Measurements from ENCODE around the gene PKN2.

DNA sequence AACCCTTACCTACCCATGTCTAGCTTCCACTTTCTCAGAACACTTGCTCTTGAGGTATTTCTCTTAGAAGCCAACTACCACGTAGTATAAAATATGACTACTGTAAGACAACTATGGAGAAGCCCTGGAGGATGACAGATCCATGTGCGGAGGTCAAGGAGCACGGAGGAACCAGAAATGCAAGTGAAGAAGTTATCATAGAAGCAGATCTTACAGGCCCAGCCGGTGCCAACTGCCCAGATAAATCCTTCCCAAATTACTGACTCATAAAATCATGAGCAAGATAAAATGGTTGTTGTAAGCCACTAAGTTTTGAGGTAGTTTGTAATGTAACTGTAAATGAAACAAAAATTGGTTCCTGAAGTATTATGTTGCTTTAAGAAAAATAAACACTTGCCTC, 194.7 kb downstream of the PKN2 start:
- TF ChIP-seq, protein P1, sequence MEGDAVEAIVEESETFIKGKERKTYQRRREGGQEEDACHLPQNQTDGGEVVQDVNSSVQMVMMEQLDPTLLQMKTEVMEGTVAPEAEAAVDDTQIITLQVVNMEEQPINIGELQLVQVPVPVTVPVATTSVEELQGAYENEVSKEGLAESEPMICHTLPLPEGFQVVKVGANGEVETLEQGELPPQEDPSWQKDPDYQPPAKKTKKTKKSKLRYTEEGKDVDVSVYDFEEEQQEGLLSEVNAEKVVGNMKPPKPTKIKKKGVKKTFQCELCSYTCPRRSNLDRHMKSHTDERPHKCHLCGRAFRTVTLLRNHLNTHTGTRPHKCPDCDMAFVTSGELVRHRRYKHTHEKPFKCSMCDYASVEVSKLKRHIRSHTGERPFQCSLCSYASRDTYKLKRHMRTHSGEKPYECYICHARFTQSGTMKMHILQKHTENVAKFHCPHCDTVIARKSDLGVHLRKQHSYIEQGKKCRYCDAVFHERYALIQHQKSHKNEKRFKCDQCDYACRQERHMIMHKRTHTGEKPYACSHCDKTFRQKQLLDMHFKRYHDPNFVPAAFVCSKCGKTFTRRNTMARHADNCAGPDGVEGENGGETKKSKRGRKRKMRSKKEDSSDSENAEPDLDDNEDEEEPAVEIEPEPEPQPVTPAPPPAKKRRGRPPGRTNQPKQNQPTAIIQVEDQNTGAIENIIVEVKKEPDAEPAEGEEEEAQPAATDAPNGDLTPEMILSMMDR (IDR thresholded peaks at IDR 0.05; ENCODE audit: low read depth, low read length), result no peak
- TF ChIP-seq, protein P2, sequence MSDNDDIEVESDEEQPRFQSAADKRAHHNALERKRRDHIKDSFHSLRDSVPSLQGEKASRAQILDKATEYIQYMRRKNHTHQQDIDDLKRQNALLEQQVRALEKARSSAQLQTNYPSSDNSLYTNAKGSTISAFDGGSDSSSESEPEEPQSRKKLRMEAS (IDR thresholded peaks at IDR 0.05; ENCODE audit: low read depth, low read length), result no peak
- TF ChIP-seq POLR2A (IDR thresholded peaks at IDR 0.05; ENCODE audit: extremely low read depth, insufficient read length) (no peak), MYC (IDR thresholded peaks at IDR 0.05; ENCODE audit: low read depth, low read length) (no peak)
